ENCODE measurements around the gene MDM1. TPM values are rescaled to one million over a fixed set of nuclear protein-coding genes. Genes with fewer than 3 reads are reported as not detected.

Gene MDM1, protein sequence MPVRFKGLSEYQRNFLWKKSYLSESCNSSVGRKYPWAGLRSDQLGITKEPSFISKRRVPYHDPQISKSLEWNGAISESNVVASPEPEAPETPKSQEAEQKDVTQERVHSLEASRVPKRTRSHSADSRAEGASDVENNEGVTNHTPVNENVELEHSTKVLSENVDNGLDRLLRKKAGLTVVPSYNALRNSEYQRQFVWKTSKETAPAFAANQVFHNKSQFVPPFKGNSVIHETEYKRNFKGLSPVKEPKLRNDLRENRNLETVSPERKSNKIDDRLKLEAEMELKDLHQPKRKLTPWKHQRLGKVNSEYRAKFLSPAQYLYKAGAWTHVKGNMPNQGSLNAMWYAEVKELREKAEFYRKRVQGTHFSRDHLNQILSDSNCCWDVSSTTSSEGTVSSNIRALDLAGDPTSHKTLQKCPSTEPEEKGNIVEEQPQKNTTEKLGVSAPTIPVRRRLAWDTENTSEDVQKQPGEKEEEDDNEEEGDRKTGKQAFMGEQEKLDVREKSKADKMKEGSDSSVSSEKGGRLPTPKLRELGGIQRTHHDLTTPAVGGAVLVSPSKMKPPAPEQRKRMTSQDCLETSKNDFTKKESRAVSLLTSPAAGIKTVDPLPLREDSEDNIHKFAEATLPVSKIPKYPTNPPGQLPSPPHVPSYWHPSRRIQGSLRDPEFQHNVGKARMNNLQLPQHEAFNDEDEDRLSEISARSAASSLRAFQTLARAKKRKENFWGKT
- total RNA-seq = 10 to 100 TPM in 3 of 4 donors, 1 to 10 TPM in 1; 8.2 to 23.5 (median 13.4) TPM

DNA sequence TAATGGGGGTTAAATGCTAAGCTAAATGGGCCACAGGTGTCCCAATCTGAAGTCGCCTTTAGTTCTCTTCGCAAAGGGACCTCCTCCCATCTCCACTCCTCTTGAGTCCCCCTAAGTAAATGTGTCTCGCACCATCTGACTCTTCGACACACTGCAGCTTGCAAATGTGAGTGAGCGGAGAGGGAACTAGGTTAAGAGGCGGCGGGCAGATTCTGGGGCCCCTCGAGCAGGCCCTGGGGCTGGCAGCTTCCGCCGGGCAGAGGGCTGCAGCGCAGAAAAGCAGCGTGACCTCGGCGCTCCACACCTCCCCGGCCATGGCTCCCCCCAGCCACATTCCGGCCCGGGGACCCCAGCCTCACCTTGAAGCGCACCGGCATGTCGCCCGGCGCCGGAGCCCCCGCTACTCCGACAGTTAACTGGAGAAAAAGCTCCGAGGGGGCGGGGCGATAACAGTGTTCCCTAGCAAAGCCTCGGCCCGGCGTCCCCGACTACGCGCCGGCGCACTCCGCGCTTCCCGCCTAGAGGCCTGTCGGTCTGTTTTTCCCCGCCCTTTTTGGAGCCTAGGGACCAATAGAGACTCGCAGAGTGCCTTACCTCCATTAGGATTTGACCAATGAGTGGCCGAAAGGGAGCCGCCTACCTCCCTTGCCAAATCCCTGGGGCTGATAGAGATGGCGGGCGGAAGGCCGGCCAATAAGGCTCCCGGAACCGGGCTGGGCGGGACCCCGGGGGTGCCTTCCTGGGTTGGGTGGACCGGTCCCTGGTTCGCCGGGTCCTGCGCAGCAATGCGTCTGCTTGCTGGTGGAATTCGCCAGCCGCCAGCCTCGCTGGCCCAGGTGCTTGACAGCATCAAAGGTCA lies at the start of gene MDM1:
MDM1 (minus strand) TSS at position 494 of the 859 bp plus-strand sequence; CDS start at position 377, 117 bp downstream.
- Histone ChIP-seq H3K27ac (peak within 1 kb of the TSS; percentile 79 to 89 (median 80)), H3K4me3 (peak within 1 kb of the TSS; percentile 60 to 95 (median 70)), H3K36me3 (no peaks in the 10 kb centered on the region), H3K9me3 (no peaks in the 10 kb centered on the region), H3K4me1 (peaks cover 5 to 29% (median 14%) of the 10 kb centered on the region in 4 donors), H3K27me3 (no peaks in the 10 kb centered on the region)
- TF ChIP-seq, protein P1, sequence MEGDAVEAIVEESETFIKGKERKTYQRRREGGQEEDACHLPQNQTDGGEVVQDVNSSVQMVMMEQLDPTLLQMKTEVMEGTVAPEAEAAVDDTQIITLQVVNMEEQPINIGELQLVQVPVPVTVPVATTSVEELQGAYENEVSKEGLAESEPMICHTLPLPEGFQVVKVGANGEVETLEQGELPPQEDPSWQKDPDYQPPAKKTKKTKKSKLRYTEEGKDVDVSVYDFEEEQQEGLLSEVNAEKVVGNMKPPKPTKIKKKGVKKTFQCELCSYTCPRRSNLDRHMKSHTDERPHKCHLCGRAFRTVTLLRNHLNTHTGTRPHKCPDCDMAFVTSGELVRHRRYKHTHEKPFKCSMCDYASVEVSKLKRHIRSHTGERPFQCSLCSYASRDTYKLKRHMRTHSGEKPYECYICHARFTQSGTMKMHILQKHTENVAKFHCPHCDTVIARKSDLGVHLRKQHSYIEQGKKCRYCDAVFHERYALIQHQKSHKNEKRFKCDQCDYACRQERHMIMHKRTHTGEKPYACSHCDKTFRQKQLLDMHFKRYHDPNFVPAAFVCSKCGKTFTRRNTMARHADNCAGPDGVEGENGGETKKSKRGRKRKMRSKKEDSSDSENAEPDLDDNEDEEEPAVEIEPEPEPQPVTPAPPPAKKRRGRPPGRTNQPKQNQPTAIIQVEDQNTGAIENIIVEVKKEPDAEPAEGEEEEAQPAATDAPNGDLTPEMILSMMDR (IDR thresholded peaks at IDR 0.05) = no peak
- no peak for TF ChIP-seq EP300 (IDR thresholded peaks at IDR 0.05; ENCODE audit: low read depth)
- TF ChIP-seq POLR2A (IDR thresholded peaks at IDR 0.05) = peak; percentile 44
- TF ChIP-seq POLR2AphosphoS5 (IDR thresholded peaks at IDR 0.05) = peak in 1 of 3 donors; percentile 60
- intact Hi-C loops (cut with DNase I; ENCODE audit: low total_unique reads) = no loop called here
- peak; percentile 97 for DNase-seq
- WGBS, 2 donors (ENCODE audit: low coverage in 1 of 2) = 1% methylated on average over 47 of the region's 59 CpGs; no CpG with 5 or more reads in 1 of the 2 donors
- in situ Hi-C loops (cut with MboI; ENCODE audit: low pct_ligation_motif_present in 1 of 4, low pct_unique_long_range_greater_than_20kb in 1 of 4, low sequenced_read_pairs in 3 of 4) = loop anchor here in 1 of 4 donors (25.0 kb wide), 1 partner anchor 355 kb away; the partner anchor contains the start of gene NUP107

GRCh38 chr12:68381476-68382219 lies 49.5 kb upstream of the MDM1 start:
- Histone ChIP-seq H3K4me3 (no peak overlapping the region), H3K9me3 (no peaks in the 10 kb centered on the region), H3K27ac (no peak overlapping the region), H3K27me3 (no peaks in the 10 kb centered on the region), H3K4me1 (peaks cover 13 to 21% (median 14%) of the 10 kb centered on the region in 4 donors), H3K36me3 (no peaks in the 10 kb centered on the region)
- in situ Hi-C loops (cut with MboI; ENCODE audit: low pct_ligation_motif_present in 1 of 4, low pct_unique_long_range_greater_than_20kb in 1 of 4, low sequenced_read_pairs in 3 of 4) = no loop called here
- DNase-seq = no peak
- intact Hi-C loops (cut with DNase I; ENCODE audit: low total_unique reads) = no loop called here
- TF ChIP-seq, protein P1 (IDR thresholded peaks at IDR 0.05) = no peak
- TF ChIP-seq POLR2A (IDR thresholded peaks at IDR 0.05) (no peak), POLR2AphosphoS5 (IDR thresholded peaks at IDR 0.05) (no peak), EP300 (IDR thresholded peaks at IDR 0.05; ENCODE audit: low read depth) (no peak)
- WGBS, 2 donors (ENCODE audit: low coverage in 1 of 2) = 68 to 77% methylated on average over 6 of the region's 6 CpGs

- WGBS, 2 donors (ENCODE audit: low coverage in 1 of 2) = 40 to 49% methylated on average over 5 of the region's 5 CpGs
- H3K9me3 ChIP-seq = no peaks in the 10 kb centered on the region
- DNase-seq = peak; percentile 61
Observed at GRCh38 chr12:68378872-68379606, 46.9 kb upstream of the MDM1 start.

More at GRCh38 chr12:68378872-68379606, 46.9 kb upstream of the MDM1 start:
- in situ Hi-C loops (cut with MboI; ENCODE audit: low pct_ligation_motif_present in 1 of 4, low pct_unique_long_range_greater_than_20kb in 1 of 4, low sequenced_read_pairs in 3 of 4) = loop anchor here in 1 of 4 donors (10.0 kb wide), 1 partner anchor 66 kb away; no protein-coding TSS in a partner anchor
- intact Hi-C loops (cut with DNase I; ENCODE audit: low total_unique reads) = no loop called here
- Histone ChIP-seq H3K27ac (peak overlapping the region in 2 of 4 donors; percentile 5 to 44), H3K36me3 (no peaks in the 10 kb centered on the region), H3K4me3 (no peak overlapping the region), H3K4me1 (peaks cover 13 to 21% (median 14%) of the 10 kb centered on the region in 4 donors), H3K27me3 (no peaks in the 10 kb centered on the region)
- peak in 1 of 3 donors; percentile 14 for TF ChIP-seq POLR2AphosphoS5 (IDR thresholded peaks at IDR 0.05)
- TF ChIP-seq, protein P1 (IDR thresholded peaks at IDR 0.05) = no peak
